Bronchial epithelial cell (primary cell): Measurements from ENCODE around the gene NSL1. TPM values are rescaled to one million over a fixed set of nuclear protein-coding genes. Genes with fewer than 3 reads are reported as not detected.

Experiments used
- DNase-seq: peaks from one replicate; pipeline ENCODE4 v3.0.0-alpha.2; 2010; ENCODE audit warnings: low read depth
- FAIRE-seq: peaks from 2 replicates; lab custom pipeline; 2011; peaks lifted over from hg19 to GRCh38; lab: Jason Lieb, UNC
- H3K27me3 ChIP-seq: 2 replicates; pipeline ENCODE4 v1.5.1; 2011; ENCODE audit warnings: low read length; ENCODE audit not compliant: control insufficient read depth, insufficient read depth
- H3K36me3 ChIP-seq: 2 replicates; pipeline ENCODE4 v1.5.1; 2011; ENCODE audit warnings: low read length; ENCODE audit not compliant: control insufficient read depth, insufficient read depth
- H3K4me3 ChIP-seq: 2 replicates; pipeline ENCODE4 v1.5.1; 2011; ENCODE audit warnings: mild to moderate bottlenecking, low read depth, low read length, control low read depth
- total RNA-seq: library from RNA; depleted of rRNA; stranded (reverse); fragments of >200 nt; gene quantifications from 2 replicates; pipeline ENCODE4 v1.2.1, GENCODE V29; 2014
- TF ChIP-seq, protein P1 (sequence below): IDR thresholded peaks from 2 replicates; pipeline ENCODE4 v1.5.1; 2011; ENCODE audit warnings: mild to moderate bottlenecking, moderate library complexity, low read length, control low read depth, inconsistent platforms; ENCODE audit not compliant: insufficient read depth, severe bottlenecking

Gene NSL1
- total RNA-seq, 1 donor from 2014 or later: 11.3 TPM

DNA sequence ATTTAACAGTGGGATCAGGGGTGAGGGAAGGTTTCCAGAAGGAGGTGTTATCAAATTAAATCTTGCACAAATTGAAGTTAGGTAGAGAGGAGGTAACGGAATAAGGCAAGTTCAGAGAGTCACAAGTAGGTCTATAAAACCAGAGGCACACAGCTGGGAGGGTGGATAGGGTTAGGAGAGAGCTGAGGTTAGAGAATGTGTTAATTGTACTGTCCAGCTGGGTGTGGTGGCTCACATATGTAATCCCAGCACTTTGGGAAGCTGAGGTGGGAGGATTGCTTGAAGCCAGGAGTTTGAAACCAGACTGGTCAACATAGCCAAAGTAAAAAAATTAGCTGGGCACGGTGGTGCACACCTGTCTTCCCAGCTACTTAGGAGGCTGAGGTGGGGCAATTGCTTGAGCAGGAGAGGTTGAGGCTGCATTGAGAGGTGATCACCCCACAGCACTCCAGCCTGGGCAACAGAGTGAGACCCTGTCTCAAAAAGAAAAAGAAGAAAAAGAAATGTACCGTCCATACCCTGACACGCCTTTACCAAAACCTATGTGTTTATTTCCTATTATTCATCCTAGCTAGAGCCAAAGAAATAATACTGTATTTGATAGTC is 35.7 kb upstream of the NSL1 start:
- no peak for FAIRE-seq
- Histone ChIP-seq H3K4me3 (no peak overlapping the region), H3K27me3 (no peaks in the 10 kb centered on the region), H3K36me3 (no peaks in the 10 kb centered on the region)
- TF ChIP-seq, protein P1, sequence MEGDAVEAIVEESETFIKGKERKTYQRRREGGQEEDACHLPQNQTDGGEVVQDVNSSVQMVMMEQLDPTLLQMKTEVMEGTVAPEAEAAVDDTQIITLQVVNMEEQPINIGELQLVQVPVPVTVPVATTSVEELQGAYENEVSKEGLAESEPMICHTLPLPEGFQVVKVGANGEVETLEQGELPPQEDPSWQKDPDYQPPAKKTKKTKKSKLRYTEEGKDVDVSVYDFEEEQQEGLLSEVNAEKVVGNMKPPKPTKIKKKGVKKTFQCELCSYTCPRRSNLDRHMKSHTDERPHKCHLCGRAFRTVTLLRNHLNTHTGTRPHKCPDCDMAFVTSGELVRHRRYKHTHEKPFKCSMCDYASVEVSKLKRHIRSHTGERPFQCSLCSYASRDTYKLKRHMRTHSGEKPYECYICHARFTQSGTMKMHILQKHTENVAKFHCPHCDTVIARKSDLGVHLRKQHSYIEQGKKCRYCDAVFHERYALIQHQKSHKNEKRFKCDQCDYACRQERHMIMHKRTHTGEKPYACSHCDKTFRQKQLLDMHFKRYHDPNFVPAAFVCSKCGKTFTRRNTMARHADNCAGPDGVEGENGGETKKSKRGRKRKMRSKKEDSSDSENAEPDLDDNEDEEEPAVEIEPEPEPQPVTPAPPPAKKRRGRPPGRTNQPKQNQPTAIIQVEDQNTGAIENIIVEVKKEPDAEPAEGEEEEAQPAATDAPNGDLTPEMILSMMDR: no peak
- DNase-seq: no peak

DNA sequence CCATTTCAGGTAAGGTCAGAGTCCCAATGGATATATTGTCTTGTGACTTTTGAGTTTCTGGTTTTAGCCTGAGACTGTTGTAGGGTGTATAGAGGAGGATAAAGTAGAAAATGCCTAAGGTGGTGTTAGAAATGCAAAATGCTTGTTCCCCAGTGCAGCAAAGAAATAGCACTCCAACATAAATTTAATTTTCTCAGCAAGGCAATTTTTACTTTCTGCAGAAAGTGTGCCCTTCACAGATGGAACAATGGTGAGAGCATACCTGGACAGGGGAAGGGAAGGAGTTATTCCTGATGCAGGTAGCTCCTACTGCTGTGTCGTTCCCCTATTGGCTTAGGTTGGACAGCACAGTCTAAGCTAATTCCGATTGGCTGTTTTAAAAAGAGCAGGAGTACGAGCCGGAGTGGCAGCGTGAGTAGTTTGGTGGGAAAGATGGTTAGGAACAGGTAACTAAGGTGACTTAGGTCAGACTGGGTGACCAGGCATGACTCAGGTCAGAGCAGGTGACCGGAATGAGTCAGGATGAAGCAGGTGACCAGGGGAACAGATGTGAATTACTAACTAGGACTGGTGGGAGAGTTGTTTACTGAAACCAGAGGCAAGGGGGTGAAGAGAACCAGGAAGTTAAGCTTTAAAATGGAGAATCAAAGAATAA is 34.3 kb upstream of the NSL1 start:
- FAIRE-seq: no peak

DNA sequence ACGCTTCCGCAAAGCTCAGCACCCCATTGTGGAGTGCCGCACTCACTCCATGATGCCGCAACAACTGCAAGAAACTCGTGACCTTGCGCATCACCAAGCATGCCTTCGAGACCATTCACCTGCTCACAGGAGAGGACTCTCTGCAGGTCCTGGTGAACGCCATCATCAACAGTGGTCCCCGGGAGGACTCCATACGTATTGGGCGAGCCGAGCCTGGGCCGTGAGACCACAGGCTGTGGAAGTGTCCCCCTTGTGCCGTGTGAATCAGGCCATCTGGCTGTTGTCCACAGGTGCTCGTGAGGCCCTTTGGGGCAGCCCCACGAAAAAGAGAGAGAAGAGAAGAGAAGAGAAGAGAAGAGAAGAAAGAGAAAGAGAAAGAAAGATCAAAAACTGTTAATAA is 32.6 kb upstream of the NSL1 start:
- H3K36me3 ChIP-seq: no peaks in the 10 kb centered on the region
- no peak overlapping the region for H3K4me3 ChIP-seq
- FAIRE-seq (no peak), DNase-seq (no peak)
- no peaks in the 10 kb centered on the region for H3K27me3 ChIP-seq
- TF ChIP-seq, protein P1: no peak

More for the DNA sequence above, 34.3 kb upstream of the NSL1 start:
- Histone ChIP-seq H3K36me3 (no peaks in the 10 kb centered on the region), H3K4me3 (no peak overlapping the region), H3K27me3 (no peaks in the 10 kb centered on the region)
- DNase-seq: no peak
- TF ChIP-seq, protein P1: no peak

DNA sequence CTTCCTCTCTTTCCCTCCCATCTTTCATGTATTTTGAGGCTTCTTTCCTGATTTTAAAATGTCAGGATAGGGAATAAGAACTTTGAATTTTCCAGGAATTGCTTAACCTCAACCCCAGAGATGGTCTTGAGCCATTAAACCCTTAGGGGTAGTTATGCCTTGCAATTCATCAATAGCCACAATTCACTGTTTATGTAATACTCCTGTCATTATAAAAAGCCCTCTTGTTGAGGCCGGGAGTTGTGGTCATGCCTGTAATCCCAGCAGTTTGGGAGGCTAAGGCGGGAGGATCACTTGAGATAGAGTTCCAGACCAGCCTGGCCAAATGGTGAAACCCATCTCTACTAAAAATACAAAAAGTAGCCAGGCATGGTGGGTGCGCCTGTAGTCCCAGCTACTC is 31.4 kb upstream of the NSL1 start:
- TF ChIP-seq, protein P1: no peak
- H3K27me3 ChIP-seq: no peaks in the 10 kb centered on the region
- DNase-seq (no peak), FAIRE-seq (no peak)
- no peaks in the 10 kb centered on the region for H3K36me3 ChIP-seq
- no peak overlapping the region for H3K4me3 ChIP-seq

DNA sequence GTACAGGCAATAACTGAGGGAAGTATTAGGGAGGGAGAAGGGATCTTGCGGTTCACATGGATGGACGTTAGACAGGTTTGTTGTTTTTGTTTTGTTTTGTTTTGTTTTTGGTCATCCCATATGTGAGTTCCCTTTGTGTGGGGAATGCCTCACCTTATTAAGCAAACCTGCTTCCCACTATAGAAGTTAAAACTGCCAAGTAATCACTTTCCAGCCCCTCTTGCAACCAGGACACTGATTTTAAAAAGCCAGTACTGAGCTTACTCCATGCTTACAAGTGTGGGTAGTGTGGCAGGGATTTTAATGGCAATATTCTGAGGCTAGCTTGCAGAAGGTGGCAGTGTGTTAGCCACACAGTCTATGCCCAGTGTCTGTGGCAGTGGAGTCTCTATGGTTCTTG is 29.4 kb upstream of the NSL1 start:
- no peaks in the 10 kb centered on the region for H3K27me3 ChIP-seq
- H3K36me3 ChIP-seq: no peaks in the 10 kb centered on the region
- H3K4me3 ChIP-seq: no peak overlapping the region
- DNase-seq (no peak), FAIRE-seq (no peak)
- TF ChIP-seq, protein P1: no peak
